ENCODE measurements around the gene ST8SIA6.
A peak's percentile ranks its signal among the peaks of the same experiment; 100 is the strongest.
"Not testable (repeated sequence)": the region's sequence is repeated elsewhere in the genome, so short reads cannot be mapped to it uniquely, and the experiment has no call there.

The ST8SIA6 gene

DNA sequence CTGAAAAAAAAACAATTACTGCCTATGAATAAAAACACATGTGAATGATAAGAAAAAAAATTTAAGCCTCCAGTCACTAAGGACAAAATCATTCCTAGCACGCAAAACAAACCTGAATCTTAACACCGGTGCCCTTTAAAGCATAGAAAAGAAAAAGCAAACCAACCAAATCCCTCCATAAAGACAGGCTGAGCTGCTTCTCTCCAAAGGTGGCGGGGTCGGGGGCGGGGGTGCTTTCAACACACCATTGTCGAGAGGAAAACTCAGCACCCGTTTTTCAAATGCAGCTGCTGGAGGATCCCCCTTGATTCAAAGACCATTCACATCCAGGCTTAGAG lies 1.4 kb downstream of the ST8SIA6 start:
- Histone ChIP-seq H3K27ac (ENCODE audit: low read depth, low read length) (no peak overlapping the region), H3K9ac (ENCODE audit: low read length) (no peak overlapping the region), H3K36me3 (ENCODE audit: control insufficient read depth, insufficient read depth, low read length) (no peaks in the 10 kb centered on the region), H3K27me3 (ENCODE audit: control insufficient read depth, insufficient read depth, low read length) (peaks cover 14% of the 10 kb centered on the region), H3K4me3 (ENCODE audit: low read length) (peak overlapping the region; percentile 56), H3K4me1 (ENCODE audit: control insufficient read depth, insufficient read depth, low read length) (no peaks in the 10 kb centered on the region)

DNA sequence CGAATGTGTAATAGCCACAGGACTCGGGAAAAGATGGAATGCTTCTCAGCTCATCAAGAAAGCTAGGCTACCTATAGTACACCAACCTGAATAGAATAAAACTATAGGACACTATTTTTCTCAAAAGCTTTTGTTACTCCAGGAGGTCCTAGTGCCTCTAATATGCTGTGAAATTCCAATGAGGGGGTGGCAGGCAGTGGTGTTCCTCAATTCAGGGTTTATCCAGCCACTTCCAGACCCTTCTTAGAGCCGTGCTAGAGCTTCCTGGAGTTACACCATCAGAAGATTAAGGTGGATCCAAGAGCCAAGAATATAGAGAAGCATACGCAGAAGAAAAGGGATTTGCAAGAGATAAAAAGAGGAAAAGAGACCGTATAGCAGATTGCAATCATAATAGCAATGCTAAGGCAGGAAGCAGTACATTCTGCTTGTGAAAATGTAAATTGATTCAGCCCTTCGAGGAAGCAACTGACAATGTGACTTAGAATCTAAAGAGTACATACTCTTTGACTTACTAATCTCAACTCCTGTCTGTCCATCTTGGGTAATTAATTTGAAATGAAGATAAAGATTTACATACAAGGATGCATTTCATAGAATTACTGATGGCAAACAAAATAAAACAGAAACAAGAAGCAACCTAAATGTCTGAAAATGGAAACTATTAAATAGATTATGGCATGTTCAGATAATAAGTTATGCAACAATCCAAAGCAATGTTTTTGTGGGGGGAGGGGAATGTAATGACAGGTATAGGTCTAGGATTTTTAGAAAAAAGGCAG lies 2.1 kb downstream of the ST8SIA6 start:
- no peak overlapping the region for H3K4me3 ChIP-seq (ENCODE audit: low read length)
- H3K27ac ChIP-seq (ENCODE audit: low read depth, low read length) = no peak overlapping the region
- H3K36me3 ChIP-seq (ENCODE audit: control insufficient read depth, insufficient read depth, low read length) = no peaks in the 10 kb centered on the region
- peaks cover 14% of the 10 kb centered on the region for H3K27me3 ChIP-seq (ENCODE audit: control insufficient read depth, insufficient read depth, low read length)
- H3K4me1 ChIP-seq (ENCODE audit: control insufficient read depth, insufficient read depth, low read length) = no peaks in the 10 kb centered on the region
- H3K9ac ChIP-seq (ENCODE audit: low read length) = no peak overlapping the region

DNA sequence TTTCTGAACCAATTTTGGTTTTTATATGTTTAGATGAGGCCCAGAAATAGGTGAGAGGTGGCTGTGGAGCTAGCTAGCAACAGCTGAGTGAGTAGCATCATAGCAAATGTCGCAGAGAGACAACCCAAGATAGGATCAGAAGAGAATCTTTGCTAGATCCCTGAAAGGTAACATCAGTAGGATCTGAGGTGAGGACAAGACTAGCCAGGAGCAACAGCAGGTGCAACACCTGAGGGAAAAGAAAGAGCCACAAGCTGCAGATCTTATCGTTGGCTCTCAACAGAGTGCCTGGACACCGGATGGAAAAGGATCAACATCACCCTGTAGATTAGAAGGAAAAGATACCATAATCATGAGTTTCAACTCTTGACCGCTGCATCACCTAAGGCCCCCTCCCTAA lies 4.4 kb downstream of the ST8SIA6 start:
- H3K36me3 ChIP-seq (ENCODE audit: control insufficient read depth, insufficient read depth, low read length) = no peaks in the 10 kb centered on the region

DNA sequence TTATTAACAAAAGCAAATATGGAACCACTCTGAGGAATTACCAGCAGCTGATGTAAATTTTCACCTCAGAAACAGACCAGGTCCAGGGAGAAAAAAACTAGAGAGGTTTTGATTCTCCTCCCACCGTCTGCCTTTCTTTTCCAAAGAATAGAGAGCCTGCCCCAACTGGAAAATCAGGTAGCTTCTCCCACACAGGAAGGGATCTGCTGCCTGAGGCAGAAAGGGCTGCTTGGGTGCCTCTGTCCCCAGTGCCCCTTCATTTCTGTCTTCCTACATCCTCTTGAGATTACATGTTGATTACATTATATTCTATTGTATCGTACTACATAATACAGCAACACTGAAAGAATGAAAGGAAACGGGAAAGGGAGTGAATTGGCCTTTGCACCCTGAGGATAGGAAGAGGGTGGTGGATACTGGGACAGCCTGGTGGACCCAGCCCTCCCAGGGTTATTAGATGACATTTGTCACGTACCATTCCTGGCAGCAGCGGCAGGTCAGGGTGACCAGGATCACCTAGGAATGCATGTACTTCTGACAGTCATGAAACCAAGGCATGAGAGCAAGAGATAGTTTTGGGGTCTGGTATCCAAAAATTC lies 8.9 kb downstream of the ST8SIA6 start:
- no peaks in the 10 kb centered on the region for H3K4me1 ChIP-seq (ENCODE audit: control insufficient read depth, insufficient read depth, low read length)
- H3K9ac ChIP-seq (ENCODE audit: low read length) = no peak overlapping the region
- H3K27ac ChIP-seq (ENCODE audit: low read depth, low read length) = no peak overlapping the region
- H3K4me3 ChIP-seq (ENCODE audit: low read length) = no peak overlapping the region
- no peaks in the 10 kb centered on the region for H3K36me3 ChIP-seq (ENCODE audit: control insufficient read depth, insufficient read depth, low read length)
- no peaks in the 10 kb centered on the region for H3K27me3 ChIP-seq (ENCODE audit: control insufficient read depth, insufficient read depth, low read length)

More for the DNA sequence above, 4.4 kb downstream of the ST8SIA6 start:
- H3K4me3 ChIP-seq (ENCODE audit: low read length) = no peak overlapping the region
- H3K9ac ChIP-seq (ENCODE audit: low read length) = no peak overlapping the region
- H3K27ac ChIP-seq (ENCODE audit: low read depth, low read length) = no peak overlapping the region
- no peaks in the 10 kb centered on the region for H3K4me1 ChIP-seq (ENCODE audit: control insufficient read depth, insufficient read depth, low read length)
- peaks cover 8% of the 10 kb centered on the region for H3K27me3 ChIP-seq (ENCODE audit: control insufficient read depth, insufficient read depth, low read length)

DNA sequence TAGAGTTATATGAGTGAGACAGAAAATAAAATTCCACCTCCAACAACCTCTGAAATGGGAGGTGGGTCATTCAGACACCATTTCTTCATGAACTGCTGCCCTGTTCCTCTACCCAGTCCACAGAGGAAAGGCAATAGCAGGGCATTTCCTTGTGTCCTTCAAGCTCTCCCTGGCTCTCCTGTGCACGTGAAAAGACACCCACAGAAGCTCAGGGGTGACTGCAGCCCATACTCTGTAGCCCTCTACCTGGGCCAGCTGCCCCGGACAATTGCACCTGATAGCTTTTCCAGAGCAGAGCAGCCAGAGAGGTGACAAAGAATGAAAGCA lies 10.0 kb downstream of the ST8SIA6 start:
- no peak overlapping the region for H3K9ac ChIP-seq (ENCODE audit: low read length)
- H3K4me3 ChIP-seq (ENCODE audit: low read length) = no peak overlapping the region
- H3K27me3 ChIP-seq (ENCODE audit: control insufficient read depth, insufficient read depth, low read length) = no peaks in the 10 kb centered on the region
- no peaks in the 10 kb centered on the region for H3K4me1 ChIP-seq (ENCODE audit: control insufficient read depth, insufficient read depth, low read length)
- no peaks in the 10 kb centered on the region for H3K36me3 ChIP-seq (ENCODE audit: control insufficient read depth, insufficient read depth, low read length)
- H3K27ac ChIP-seq (ENCODE audit: low read depth, low read length) = no peak overlapping the region

DNA sequence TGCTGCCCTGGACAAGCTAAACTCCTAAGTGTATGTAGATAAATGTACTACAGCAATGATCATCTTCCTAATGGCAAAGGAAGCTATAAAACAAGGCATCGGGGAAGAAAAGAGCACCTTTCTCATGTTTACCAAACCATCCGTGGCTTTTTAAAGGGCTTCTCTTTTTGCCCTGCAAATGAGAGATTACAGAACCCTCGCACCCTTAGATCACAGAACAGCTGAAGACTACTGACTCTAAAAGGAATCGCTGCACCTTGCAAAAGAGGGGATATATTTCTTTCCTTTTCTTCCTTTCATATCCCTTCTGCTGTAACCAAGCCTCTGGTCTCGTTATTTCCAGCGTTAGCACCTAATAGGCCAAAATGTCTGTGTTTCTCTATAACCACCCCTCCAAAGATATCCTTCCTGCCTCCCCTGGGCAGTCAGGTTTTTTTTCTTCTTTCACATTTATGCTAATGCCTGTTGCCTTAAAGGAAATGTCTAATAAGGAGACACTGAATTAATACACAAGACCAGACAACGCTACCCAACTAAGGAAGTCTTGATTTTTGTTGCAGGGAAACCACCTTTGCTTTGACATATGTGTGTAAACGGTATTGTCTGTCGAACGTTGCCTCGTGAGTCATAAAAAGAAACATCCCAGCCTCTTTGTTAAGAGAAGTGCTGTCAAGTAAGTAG lies 10.5 kb downstream of the ST8SIA6 start:
- no peak overlapping the region for H3K27ac ChIP-seq (ENCODE audit: low read depth, low read length)
- no peak overlapping the region for H3K4me3 ChIP-seq (ENCODE audit: low read length)
- H3K27me3 ChIP-seq (ENCODE audit: control insufficient read depth, insufficient read depth, low read length) = no peaks in the 10 kb centered on the region
- H3K36me3 ChIP-seq (ENCODE audit: control insufficient read depth, insufficient read depth, low read length) = no peaks in the 10 kb centered on the region
- H3K4me1 ChIP-seq (ENCODE audit: control insufficient read depth, insufficient read depth, low read length) = no peaks in the 10 kb centered on the region
- H3K9ac ChIP-seq (ENCODE audit: low read length) = no peak overlapping the region

DNA sequence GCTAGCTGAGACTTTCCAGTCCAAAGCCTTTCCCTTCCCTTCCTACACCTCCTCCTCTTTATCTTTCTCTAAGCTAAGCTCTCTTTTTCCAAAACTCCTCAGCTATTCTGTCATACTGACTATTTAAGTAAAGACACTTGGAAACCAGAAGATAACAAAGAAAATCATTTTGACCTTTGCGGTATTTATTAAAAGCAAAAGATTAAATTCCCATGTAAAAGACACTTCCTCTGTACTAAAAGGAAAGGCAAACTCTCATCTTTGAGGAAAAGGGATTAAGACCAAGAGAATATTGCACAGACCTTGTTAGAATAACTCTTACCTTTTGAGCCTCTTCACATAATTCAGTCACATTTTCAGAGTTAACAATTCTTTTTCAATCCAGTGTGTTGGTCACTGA lies 15.8 kb downstream of the ST8SIA6 start:
- H3K36me3 ChIP-seq (ENCODE audit: control insufficient read depth, insufficient read depth, low read length) = no peaks in the 10 kb centered on the region
- no peaks in the 10 kb centered on the region for H3K4me1 ChIP-seq (ENCODE audit: control insufficient read depth, insufficient read depth, low read length)
- no peak overlapping the region for H3K9ac ChIP-seq (ENCODE audit: low read length)
- H3K27me3 ChIP-seq (ENCODE audit: control insufficient read depth, insufficient read depth, low read length) = no peaks in the 10 kb centered on the region
- H3K27ac ChIP-seq (ENCODE audit: low read depth, low read length) = no peak overlapping the region
- no peak overlapping the region for H3K4me3 ChIP-seq (ENCODE audit: low read length)

DNA sequence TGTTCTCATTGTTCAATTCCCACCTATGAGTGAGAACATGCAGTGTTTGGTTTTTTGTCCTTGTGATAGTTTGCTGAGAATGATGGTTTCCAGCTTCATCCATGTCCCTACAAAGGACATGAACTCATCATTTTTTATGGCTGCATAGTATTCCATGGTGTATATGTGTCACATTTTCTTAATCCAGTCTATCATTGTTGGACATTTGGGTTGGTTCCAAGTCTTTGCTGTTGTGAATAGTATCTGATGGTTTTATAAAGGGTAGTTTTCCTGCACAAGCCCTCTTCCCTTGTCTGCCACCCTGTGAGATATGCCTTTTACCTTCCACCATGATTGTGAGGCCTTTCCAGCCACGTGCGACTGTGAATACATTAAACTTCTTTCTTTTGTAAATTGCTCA lies 17.8 kb downstream of the ST8SIA6 start:
- H3K4me1 ChIP-seq (ENCODE audit: control insufficient read depth, insufficient read depth, low read length); H3K4me3 ChIP-seq (ENCODE audit: low read length); H3K36me3 ChIP-seq (ENCODE audit: control insufficient read depth, insufficient read depth, low read length); H3K27me3 ChIP-seq (ENCODE audit: control insufficient read depth, insufficient read depth, low read length); H3K27ac ChIP-seq (ENCODE audit: low read depth, low read length); H3K9ac ChIP-seq (ENCODE audit: low read length): not testable (repeated sequence)

DNA sequence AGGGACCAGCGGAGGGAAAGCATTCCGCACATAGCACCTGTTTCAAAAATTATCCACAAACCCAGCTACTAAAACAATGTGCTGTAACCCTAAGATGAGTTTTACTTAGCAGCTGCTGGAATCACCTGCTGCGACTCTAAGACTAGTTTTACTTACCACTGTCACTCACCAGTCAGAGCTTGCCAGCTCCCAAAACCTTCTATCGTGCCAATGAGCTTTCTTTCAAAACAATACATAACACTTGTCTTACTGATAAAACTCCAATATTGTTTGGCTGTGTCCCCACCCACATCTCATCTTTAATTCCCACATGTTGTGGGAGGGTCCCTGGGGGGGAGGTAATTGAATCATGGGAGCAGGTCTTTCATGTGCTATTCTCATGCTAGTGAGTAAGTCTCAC lies 18.4 kb downstream of the ST8SIA6 start:
- Histone ChIP-seq H3K27me3 (ENCODE audit: control insufficient read depth, insufficient read depth, low read length) (no peaks in the 10 kb centered on the region), H3K27ac (ENCODE audit: low read depth, low read length) (no peak overlapping the region)

DNA sequence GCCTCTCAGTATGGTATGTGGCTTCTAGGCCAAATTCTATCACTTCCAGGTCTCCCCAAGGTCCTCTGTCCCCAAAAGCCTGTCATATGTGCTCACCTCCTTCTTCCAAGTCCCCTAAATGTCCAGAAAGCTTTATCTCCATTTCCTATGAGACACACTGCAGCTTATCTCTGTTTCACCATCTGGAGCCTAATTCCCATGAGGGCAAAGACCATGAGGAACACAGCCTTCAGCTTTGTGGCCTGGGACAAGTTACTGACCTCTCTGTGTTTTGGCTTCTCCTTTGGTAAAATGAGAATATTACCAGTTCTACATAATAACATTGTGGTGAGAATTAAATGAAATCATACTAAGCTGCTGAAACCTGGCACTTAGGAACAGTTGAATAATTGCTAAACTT lies 19.2 kb downstream of the ST8SIA6 start:
- Histone ChIP-seq H3K36me3 (ENCODE audit: control insufficient read depth, insufficient read depth, low read length) (no peaks in the 10 kb centered on the region), H3K4me3 (ENCODE audit: low read length) (no peak overlapping the region), H3K9ac (ENCODE audit: low read length) (no peak overlapping the region), H3K27me3 (ENCODE audit: control insufficient read depth, insufficient read depth, low read length) (no peaks in the 10 kb centered on the region), H3K4me1 (ENCODE audit: control insufficient read depth, insufficient read depth, low read length) (no peaks in the 10 kb centered on the region), H3K27ac (ENCODE audit: low read depth, low read length) (no peak overlapping the region)

More for the DNA sequence above, 18.4 kb downstream of the ST8SIA6 start:
- H3K4me3 ChIP-seq (ENCODE audit: low read length) = no peak overlapping the region
- H3K9ac ChIP-seq (ENCODE audit: low read length) = no peak overlapping the region
- H3K4me1 ChIP-seq (ENCODE audit: control insufficient read depth, insufficient read depth, low read length) = no peaks in the 10 kb centered on the region
- H3K36me3 ChIP-seq (ENCODE audit: control insufficient read depth, insufficient read depth, low read length) = no peaks in the 10 kb centered on the region

DNA sequence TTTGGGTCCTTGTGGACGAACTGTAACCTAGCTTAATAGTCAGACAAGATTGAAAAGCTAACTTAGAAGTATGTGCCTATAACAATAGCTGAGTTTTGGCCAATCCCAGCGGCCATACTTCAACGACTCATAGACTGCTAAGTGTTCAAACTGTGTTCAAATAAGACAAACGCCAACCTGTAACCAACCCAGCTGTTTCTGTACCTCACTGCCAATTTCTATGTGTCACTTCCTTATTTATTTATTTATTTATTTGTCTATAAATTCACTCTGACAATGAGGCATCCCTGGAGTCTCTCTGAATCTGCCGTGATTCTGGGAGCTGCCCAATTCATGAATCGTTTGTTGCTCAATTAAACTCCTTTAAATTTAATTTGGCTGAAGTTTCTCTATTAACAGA lies 21.7 kb downstream of the ST8SIA6 start:
- no peak overlapping the region for H3K27ac ChIP-seq (ENCODE audit: low read depth, low read length)
- H3K4me1 ChIP-seq (ENCODE audit: control insufficient read depth, insufficient read depth, low read length) = no peaks in the 10 kb centered on the region
- peaks cover 3% of the 10 kb centered on the region for H3K27me3 ChIP-seq (ENCODE audit: control insufficient read depth, insufficient read depth, low read length)
- no peak overlapping the region for H3K4me3 ChIP-seq (ENCODE audit: low read length)
- no peaks in the 10 kb centered on the region for H3K36me3 ChIP-seq (ENCODE audit: control insufficient read depth, insufficient read depth, low read length)
- no peak overlapping the region for H3K9ac ChIP-seq (ENCODE audit: low read length)

DNA sequence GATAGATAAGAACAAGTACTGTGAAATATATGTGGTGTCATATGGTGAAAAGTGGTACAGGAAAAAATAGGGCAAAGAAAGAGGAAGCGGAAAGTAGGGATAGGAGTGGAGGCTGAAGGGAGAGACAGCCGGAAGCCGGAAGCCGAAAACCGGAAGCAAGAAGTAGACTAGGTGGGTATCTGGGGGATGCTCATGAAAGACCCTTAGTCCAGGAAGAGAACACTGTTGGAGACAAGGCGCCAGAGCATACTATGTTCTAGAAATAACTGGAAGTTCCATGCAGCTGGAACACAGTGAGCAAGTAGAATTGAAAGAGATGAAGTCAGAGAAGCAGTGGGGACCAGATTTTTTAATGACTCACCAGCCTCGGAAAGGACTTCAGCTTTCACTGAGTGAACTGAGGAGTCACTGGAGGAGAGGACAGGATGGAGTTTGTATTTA lies 22.5 kb downstream of the ST8SIA6 start:
- no peaks in the 10 kb centered on the region for H3K4me1 ChIP-seq (ENCODE audit: control insufficient read depth, insufficient read depth, low read length)
- no peak overlapping the region for H3K27ac ChIP-seq (ENCODE audit: low read depth, low read length)

More for the DNA sequence above, 22.5 kb downstream of the ST8SIA6 start:
- Histone ChIP-seq H3K4me3 (ENCODE audit: low read length) (no peak overlapping the region), H3K27me3 (ENCODE audit: control insufficient read depth, insufficient read depth, low read length) (peaks cover 3% of the 10 kb centered on the region), H3K36me3 (ENCODE audit: control insufficient read depth, insufficient read depth, low read length) (no peaks in the 10 kb centered on the region), H3K9ac (ENCODE audit: low read length) (no peak overlapping the region)
